Fibroblast of villous mesenchyme (primary cell): ENCODE measurements around the gene SKIDA1. TPM values are rescaled to one million over a fixed set of nuclear protein-coding genes. Genes with fewer than 3 reads are reported as not detected.

Source experiments
- DNase-seq: peaks from one replicate; pipeline ENCODE4 v3.0.0-alpha.2; 2010; ENCODE audit warnings: low read depth
- H3K4me3 ChIP-seq: 2 replicates; pipeline ENCODE4 v1.5.1; 2011; ENCODE audit warnings: low read depth, mild to moderate bottlenecking, low read length
- total RNA-seq: library from RNA; depleted of rRNA; stranded (reverse); fragments of >200 nt; gene quantifications from 2 replicates; pipeline ENCODE4 v1.2.3, GENCODE V29; 2012
- TF ChIP-seq, protein P1 (sequence below): IDR thresholded peaks from 2 replicates; pipeline ENCODE4 v1.5.1; 2012; ENCODE audit warnings: low read depth, mild to moderate bottlenecking, low read length; ENCODE audit not compliant: insufficient read depth

Gene SKIDA1
- total RNA-seq, 1 donor = 0.43 TPM

DNA sequence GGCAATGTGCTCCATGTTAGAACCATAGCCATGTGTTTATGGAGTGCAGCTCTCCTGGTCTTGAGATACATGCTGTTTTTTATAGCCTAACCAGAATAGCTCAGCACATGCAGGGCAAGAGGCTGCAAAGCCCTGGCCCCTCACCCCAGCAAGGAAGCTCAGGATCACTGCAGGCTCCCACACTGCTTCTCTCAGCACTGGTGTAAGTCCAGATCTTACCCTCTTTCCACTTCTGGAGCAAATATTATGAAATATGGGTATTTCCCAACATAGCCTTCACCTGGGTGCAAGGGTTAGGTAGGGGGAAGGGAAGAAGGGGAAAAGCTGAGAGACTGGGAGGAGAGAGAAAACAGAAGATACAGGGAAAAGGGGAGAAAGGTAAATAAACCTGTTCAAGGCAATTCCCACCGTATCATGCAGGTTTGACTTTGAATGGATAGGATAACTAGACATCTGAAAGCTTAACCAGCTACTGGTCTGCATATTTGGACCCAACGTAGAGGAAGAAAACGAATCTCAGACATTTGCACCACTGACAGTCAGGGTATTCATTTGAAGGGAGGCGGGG is 19.7 kb downstream of the SKIDA1 start:
- no peak overlapping the region for H3K4me3 ChIP-seq
- DNase-seq = no peak
- TF ChIP-seq, protein P1, sequence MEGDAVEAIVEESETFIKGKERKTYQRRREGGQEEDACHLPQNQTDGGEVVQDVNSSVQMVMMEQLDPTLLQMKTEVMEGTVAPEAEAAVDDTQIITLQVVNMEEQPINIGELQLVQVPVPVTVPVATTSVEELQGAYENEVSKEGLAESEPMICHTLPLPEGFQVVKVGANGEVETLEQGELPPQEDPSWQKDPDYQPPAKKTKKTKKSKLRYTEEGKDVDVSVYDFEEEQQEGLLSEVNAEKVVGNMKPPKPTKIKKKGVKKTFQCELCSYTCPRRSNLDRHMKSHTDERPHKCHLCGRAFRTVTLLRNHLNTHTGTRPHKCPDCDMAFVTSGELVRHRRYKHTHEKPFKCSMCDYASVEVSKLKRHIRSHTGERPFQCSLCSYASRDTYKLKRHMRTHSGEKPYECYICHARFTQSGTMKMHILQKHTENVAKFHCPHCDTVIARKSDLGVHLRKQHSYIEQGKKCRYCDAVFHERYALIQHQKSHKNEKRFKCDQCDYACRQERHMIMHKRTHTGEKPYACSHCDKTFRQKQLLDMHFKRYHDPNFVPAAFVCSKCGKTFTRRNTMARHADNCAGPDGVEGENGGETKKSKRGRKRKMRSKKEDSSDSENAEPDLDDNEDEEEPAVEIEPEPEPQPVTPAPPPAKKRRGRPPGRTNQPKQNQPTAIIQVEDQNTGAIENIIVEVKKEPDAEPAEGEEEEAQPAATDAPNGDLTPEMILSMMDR = no peak

- DNase-seq = no peak
- H3K4me3 ChIP-seq = no peak overlapping the region
- TF ChIP-seq, protein P1 = no peak
Measured at GRCh38 chr10:21503542-21503941, 21.9 kb downstream of the SKIDA1 start.

GRCh38 chr10:21502348-21502740 is 23.1 kb downstream of the SKIDA1 start:
- no peak for DNase-seq
- no peak overlapping the region for H3K4me3 ChIP-seq
- TF ChIP-seq, protein P1 = no peak

GRCh38 chr10:21501731-21502347 is 23.6 kb downstream of the SKIDA1 start:
- DNase-seq = no peak
- H3K4me3 ChIP-seq = no peak overlapping the region
- TF ChIP-seq, protein P1 = no peak

DNA sequence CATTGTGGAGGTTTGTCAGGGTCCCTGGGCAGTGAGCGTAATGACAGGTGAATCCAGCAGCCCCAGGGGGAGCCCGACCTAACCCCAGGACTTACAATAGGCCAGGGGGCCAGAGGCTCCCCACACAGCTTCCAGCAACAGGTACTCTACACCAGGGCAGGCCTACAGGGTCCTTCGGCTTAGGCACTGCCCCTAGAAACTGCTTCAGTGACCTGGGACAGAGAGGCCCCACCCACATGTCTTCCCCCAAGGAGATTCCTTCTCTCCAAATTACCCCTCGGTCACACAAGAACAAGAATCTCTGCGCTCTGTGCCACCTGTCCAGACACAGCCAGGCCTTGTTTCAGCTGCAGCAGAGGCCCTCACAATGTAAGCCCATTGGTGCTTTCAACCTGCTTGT is 24.4 kb downstream of the SKIDA1 start:
- DNase-seq = no peak
- H3K4me3 ChIP-seq = no peak overlapping the region
- TF ChIP-seq, protein P1 = no peak

DNA sequence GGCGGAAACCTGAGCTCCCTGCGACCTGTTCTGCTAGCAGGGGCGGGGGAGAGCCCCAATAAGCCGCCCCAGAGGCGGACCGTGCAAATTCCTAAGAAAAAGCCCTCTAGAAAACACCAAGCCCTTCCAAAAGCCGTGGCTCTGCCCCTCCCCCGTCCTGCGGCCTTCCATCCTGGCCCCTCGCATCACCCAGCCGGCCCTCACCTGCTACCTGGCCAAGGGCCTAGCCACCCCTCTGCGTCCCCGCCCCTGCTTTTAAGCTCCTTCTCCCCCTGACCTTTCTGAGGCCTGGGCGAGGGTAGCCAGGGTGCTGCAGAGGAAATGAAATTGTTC is 24.9 kb downstream of the SKIDA1 start:
- DNase-seq = no peak
- H3K4me3 ChIP-seq = peak overlapping the region; percentile 36
- TF ChIP-seq, protein P1 = no peak
